HepG2 (cell line): ENCODE data around the gene DLEC1. TPM values are rescaled to one million over a fixed set of nuclear protein-coding genes. Genes with fewer than 3 reads are reported as not detected.

ENCODE experiments used
- ATAC-seq: fragments of 200-7000 bp; cut with Tn5 transposase; 3 replicates; pipeline ENCODE4 v1.9.1; 2020; ENCODE audit warnings: mild to moderate bottlenecking, moderate library complexity
- BruUV-seq: library from RNA; stranded (reverse); fragments of 400-500 nt; replicated peaks from 2 replicates; lab custom pipeline; 2021; lab: Mats Ljungman, UMichigan
- CTCF ChIA-PET: fragments of 300-600 bp; formaldehyde crosslinking; extraction: SDS; loops from one replicate; lab custom pipeline; 2021; ENCODE audit warnings: low total read pairs, inconsistent platforms, low intra/inter-chr PET ratio; lab: Yijun Ruan, JAX
- POLR2A ChIA-PET: fragments of 350-600 bp; sonication (Branson Sonifier 250); formaldehyde crosslinking; loops from one replicate; lab custom pipeline; 2020; ENCODE audit warnings: antibody characterized with exemption, inconsistent platforms; lab: Yijun Ruan, JAX
- DNase-seq: peaks from one replicate; pipeline ENCODE4 v3.0.0-alpha.2; 2015; ENCODE audit warnings: low spot score
- FAIRE-seq: peaks from 3 replicates; lab custom pipeline; 2011; peaks lifted over from hg19 to GRCh38; lab: Jason Lieb, UNC
- H2AFZ ChIP-seq: one replicate; pipeline ENCODE4 v1.6.1; 2011; ENCODE audit warnings: low read length, inconsistent platforms
- H3K27ac ChIP-seq: fragments of 300-600 bp; 3 replicates; pipeline ENCODE4 v1.8.0; 2011; ENCODE audit warnings: mixed run types, mild to moderate bottlenecking, mixed read lengths, low read length, inconsistent platforms; ENCODE audit not compliant: insufficient read depth; ENCODE audit errors: extremely low read length
- H3K27me3 ChIP-seq, 2 experiments: fragments of 200-600 bp in 1 of 2; 2 replicates in 1 of 2; 3 replicates in 1 of 2; pipeline versions ENCODE4 v1.6.0 to v1.8.0; 2011; ENCODE audit warnings: low read length in 2 of 2, mild to moderate bottlenecking in 2 of 2, moderate library complexity in 2 of 2, inconsistent platforms in 1 of 2; ENCODE audit not compliant: insufficient read depth in 2 of 2, control insufficient read depth in 1 of 2
- H3K36me3 ChIP-seq, 2 experiments: fragments of 200-600 bp in 1 of 2; replicated peaks in 1 of 2; 2 replicates in 1 of 2; 3 replicates in 1 of 2; pipeline versions ENCODE4 v1.5.1 to v1.8.0; 2011; ENCODE audit warnings: low read length in 2 of 2, inconsistent platforms in 1 of 2; ENCODE audit not compliant: insufficient read depth in 2 of 2, control insufficient read depth in 1 of 2
- H3K4me1 ChIP-seq: 2 replicates; pipeline ENCODE4 v1.5.1; 2012; ENCODE audit warnings: low read length, inconsistent platforms; ENCODE audit not compliant: insufficient read depth
- H3K4me2 ChIP-seq: 2 replicates; pipeline ENCODE4 v1.6.0; 2011; ENCODE audit warnings: low read depth, low read length, inconsistent platforms
- H3K4me3 ChIP-seq, 3 experiments: fragments of 200-600 bp in 1 of 3; sonication (generic), shearing (Covaris generic) in 1 of 3; replicated peaks in 1 of 3; 2 replicates each; pipeline ENCODE4 v1.5.1; 2011 to 2016; ENCODE audit warnings: low read length in 3 of 3, inconsistent platforms in 2 of 3, low read depth in 2 of 3, mild to moderate bottlenecking in 2 of 3, control low read depth in 1 of 3, mixed read lengths in 1 of 3; ENCODE audit not compliant: insufficient read depth in 1 of 3
- H3K79me2 ChIP-seq: one replicate; pipeline ENCODE4 v1.6.1; 2011; ENCODE audit warnings: low read length, inconsistent platforms; ENCODE audit not compliant: insufficient read depth
- H3K9ac ChIP-seq: 2 replicates; pipeline ENCODE4 v1.6.0; 2011; ENCODE audit warnings: mild to moderate bottlenecking, low read depth, low read length, inconsistent platforms; ENCODE audit not compliant: insufficient read depth
- H3K9me3 ChIP-seq: 2 replicates; pipeline ENCODE4 v1.5.1; 2012; ENCODE audit warnings: mild to moderate bottlenecking, low read length
- H4K20me1 ChIP-seq: 2 replicates; pipeline ENCODE4 v1.6.0; 2011; ENCODE audit warnings: inconsistent platforms, mild to moderate bottlenecking, low read length, moderate library complexity; ENCODE audit not compliant: insufficient read depth
- ARHGAP35 ChIP-seq: sonication (generic); formaldehyde crosslinking; IDR thresholded peaks from 2 replicates; pipeline ENCODE4 v1.9.0; 2022; ENCODE audit warnings: mild to moderate bottlenecking, inconsistent platforms, moderate library complexity, missing genetic modification reagents, borderline replicate concordance
- BCL6 ChIP-seq: IDR thresholded peaks from 2 replicates; pipeline ENCODE4 v1.6.1; 2016; ENCODE audit warnings: missing genetic modification reagents, missing compliant biosample characterization
- CREBL2 ChIP-seq: sonication (generic); formaldehyde crosslinking; IDR thresholded peaks from 2 replicates; pipeline ENCODE4 v1.8.1; 2023; ENCODE audit warnings: missing genetic modification reagents, mild to moderate bottlenecking, borderline replicate concordance
- EHMT2 ChIP-seq: fragments of 200-600 bp; sonication (generic); IDR thresholded peaks from 2 replicates; pipeline ENCODE4 v1.7.0; 2017; ENCODE audit warnings: antibody characterized with exemption, low read depth, low read length, borderline replicate concordance
- HOXD1 ChIP-seq: sonication (generic); formaldehyde crosslinking; IDR thresholded peaks from 2 replicates; pipeline ENCODE4 v1.5.0; 2020; ENCODE audit warnings: missing genetic modification reagents
- ISL2 ChIP-seq: sonication (generic); formaldehyde crosslinking; IDR thresholded peaks from 2 replicates; pipeline ENCODE4 v1.5.0; 2020; ENCODE audit warnings: missing genetic modification reagents
- JDP2 ChIP-seq: sonication (generic); formaldehyde crosslinking; IDR thresholded peaks from 2 replicates; pipeline ENCODE4 v1.8.1; 2022; ENCODE audit warnings: missing genetic modification reagents, borderline replicate concordance
- PHF20 ChIP-seq: sonication (generic); formaldehyde crosslinking; IDR thresholded peaks from 2 replicates; pipeline ENCODE4 v1.5.0; 2020; ENCODE audit warnings: mild to moderate bottlenecking, missing genetic modification reagents
- SSRP1 ChIP-seq: IDR thresholded peaks from 2 replicates; pipeline ENCODE4 v1.6.1; 2016; ENCODE audit warnings: control low read depth
- ZBTB38 ChIP-seq: sonication (generic); formaldehyde crosslinking; IDR thresholded peaks from 2 replicates; pipeline ENCODE4 v1.5.1; 2020; ENCODE audit warnings: mild to moderate bottlenecking, missing genetic modification reagents
- ZBTB7A ChIP-seq: sonication (generic); formaldehyde crosslinking; IDR thresholded peaks from 2 replicates; pipeline ENCODE4 v1.8.0; 2022; ENCODE audit warnings: mild to moderate bottlenecking, missing genetic modification reagents
- ZFX ChIP-seq: sonication (generic); formaldehyde crosslinking; IDR thresholded peaks from 2 replicates; pipeline ENCODE4 v1.4.0; 2020; ENCODE audit warnings: mild to moderate bottlenecking, low read depth, missing genetic modification reagents, moderate library complexity
- ZNF572 ChIP-seq: sonication (generic); formaldehyde crosslinking; IDR thresholded peaks from 2 replicates; pipeline ENCODE4 v1.5.1; 2020; ENCODE audit warnings: mild to moderate bottlenecking, missing genetic modification reagents
- WGBS: methylation state at CpG from one replicate; pipeline ENCODE4 v1.1.6; 2017; ENCODE audit warnings: low lambda C conversion rate; 5-methylcytosine and 5-hydroxymethylcytosine counted together
- in situ Hi-C: cut with HindIII; loops from 2 replicates; pipeline ENCODE4 v1.10.0; 2017; ENCODE audit warnings: low pct_unique_long_range_greater_than_20kb; ENCODE audit not compliant: extremely low pct_ligation_motif_present
- intact Hi-C: fragments of 100-400 bp; cut with micrococcal nuclease; formaldehyde crosslinking; loops from one replicate; pipeline ENCODE4 v1.10.0; 2022; ENCODE audit not compliant: unreplicated experiment
- polyA plus RNA-seq, 8 experiments: library from polyadenylated mRNA; depleted of rRNA in 3 of 8; stranded (reverse) in 7 of 8; unstranded in 1 of 8; fragments of >200 nt; fragmentation: Illumina TruSeq in 4 of 8; extraction: Trizol in 4 of 8; gene quantifications; 2 replicates each; pipeline versions ENCODE4 v1.2.1 to v1.2.3, GENCODE V29; 2011 to 2016; ENCODE audit warnings: low read depth in 4 of 8, missing spikeins in 1 of 8, mixed read lengths in 1 of 8; ENCODE audit not compliant: insufficient read depth in 1 of 8
- total RNA-seq, 5 experiments: library from RNA; depleted of rRNA; stranded (reverse); fragments of >200 nt; fragmentation: Illumina TruSeq; extraction: Trizol; gene quantifications; 2 replicates each; pipeline ENCODE4 v1.2.3, GENCODE V29; 2016; ENCODE audit warnings: low read depth in 1 of 5
- TF ChIP-seq, protein P1 (sequence below): sonication (generic); formaldehyde crosslinking; conservative IDR thresholded peaks from 2 replicates; pipeline ENCODE4 v1.8.0; 2022; ENCODE audit warnings: low read depth, missing genetic modification reagents
- TF ChIP-seq, protein P2 (sequence below): sonication (generic); formaldehyde crosslinking; IDR thresholded peaks from 2 replicates; pipeline ENCODE4 v1.4.0; 2020; ENCODE audit warnings: missing genetic modification reagents, borderline replicate concordance

The DLEC1 gene
- total and polyA plus RNA-seq, 2 of the 13 experiments (the other 11 are each of a cell fraction or from before 2014, with no cell fraction given): 0.09 TPM; not detected in 1

DNA sequence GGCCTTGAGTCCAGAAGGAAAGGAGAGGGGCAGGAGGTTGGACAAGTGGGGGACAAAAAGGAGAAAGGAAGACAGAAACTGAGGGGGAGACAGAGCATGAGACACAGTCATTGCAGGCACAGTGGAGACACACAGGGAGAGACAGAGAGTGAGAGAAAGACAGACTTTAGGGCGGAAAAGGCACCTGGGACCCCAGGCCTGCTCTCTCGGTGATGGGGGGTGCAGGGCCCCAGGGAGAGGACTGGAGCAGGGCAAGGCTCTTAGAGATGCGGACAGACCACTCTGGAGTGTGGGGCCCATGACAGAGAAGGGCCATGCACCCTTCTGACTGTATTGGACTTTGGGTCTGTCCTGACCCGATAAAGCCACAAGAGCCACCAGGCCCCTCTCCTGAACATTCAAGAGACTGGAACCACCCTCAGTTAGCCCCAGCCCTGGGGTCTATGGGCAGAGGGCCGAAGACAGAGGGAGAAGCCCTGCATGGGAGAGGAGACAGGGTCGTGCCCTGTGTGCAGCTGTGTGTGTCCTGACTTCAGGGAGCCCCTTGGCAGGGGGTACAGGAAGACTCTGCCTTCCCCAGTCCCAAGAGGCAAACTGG is 22.1 kb upstream of the DLEC1 start (continued):
- TF ChIP-seq EHMT2 (no peak), BCL6 (CRISPR knock-in tag) (no peak), JDP2 (CRISPR knock-in tag) (no peak), PHF20 (CRISPR knock-in tag) (no peak), ARHGAP35 (no peak), ZNF572 (CRISPR knock-in tag) (no peak), ISL2 (no peak), CREBL2 (no peak)
- TF ChIP-seq, all 625 proteins: peak for 0

DNA sequence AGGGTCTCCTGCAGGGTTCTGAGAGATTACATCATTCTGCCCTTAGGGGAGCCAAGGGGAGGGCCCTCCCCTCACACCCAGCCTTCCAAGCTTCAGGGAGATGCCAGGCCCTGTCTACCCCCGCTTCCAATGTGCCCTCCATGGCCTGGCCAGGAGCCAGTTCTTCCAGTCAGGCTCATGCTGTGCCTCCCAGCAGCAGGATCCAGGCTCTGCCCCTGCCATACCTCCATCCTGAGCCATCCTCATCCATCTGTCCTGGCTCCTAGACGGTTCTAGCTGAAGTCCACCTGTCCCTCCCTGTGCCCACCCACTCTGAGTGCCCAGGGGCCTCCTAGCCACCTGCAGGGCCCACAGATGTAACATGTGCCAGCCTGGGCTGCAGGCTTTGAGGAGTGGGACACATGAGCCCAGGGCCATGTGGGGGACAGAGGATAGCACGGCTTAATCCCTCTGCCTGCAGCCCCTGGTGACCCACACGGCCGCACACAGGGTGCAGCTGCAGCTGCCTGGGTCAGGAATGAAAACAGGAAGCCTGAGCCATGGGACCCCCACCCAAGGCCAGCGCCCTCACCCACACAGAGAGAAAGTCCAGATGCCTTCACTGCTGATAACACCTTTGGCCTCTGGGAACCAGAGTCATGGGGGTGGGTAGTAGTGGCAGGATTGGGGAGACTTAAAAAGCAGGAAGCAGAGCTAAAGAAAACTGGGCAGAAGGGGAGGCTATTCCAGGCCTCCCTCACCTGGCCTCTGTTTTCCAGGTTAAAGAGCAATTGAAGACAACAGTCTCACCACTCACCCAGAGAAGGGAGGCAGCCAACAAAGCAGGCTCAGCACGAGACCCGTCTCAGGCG is 21.3 kb upstream of the DLEC1 start:
- intact Hi-C loops: no loop called here
- Histone ChIP-seq H3K27ac (no peak overlapping the region), H3K27me3 (no peaks in the 10 kb centered on the region), H3K4me3 (no peak overlapping the region), H3K9ac (no peak overlapping the region), H3K4me2 (no peak overlapping the region), H3K79me2 (no peaks in the 10 kb centered on the region), H2AFZ (no peak overlapping the region), H3K9me3 (no peaks in the 10 kb centered on the region), H4K20me1 (no peaks in the 10 kb centered on the region), H3K36me3 (peaks cover 5 to 11% of the 10 kb centered on the region in 2 experiments; a peak in 3 of 5 replicates), H3K4me1 (peaks cover 60% of the 10 kb centered on the region)
- no TSS peak for BruUV-seq
- CTCF ChIA-PET: no interaction called here
- FAIRE-seq (no peak), DNase-seq (no peak), ATAC-seq (peak; percentile 24)
- 100% methylated on average over 4 of the region's 9 CpGs for WGBS
- in situ Hi-C loops: no loop called here
- POLR2A ChIA-PET: no interaction called here
- TF ChIP-seq SSRP1 (CRISPR knock-in tag) (no peak), HOXD1 (CRISPR knock-in tag) (no peak), ZBTB7A (CRISPR knock-in tag) (0 out of 2 replicates have a peak, but pooled peaks have one; percentile 17), ZFX (CRISPR knock-in tag) (0 out of 2 replicates have a peak, but pooled peaks have one; percentile 10), ARHGAP35 (no peak), ZBTB38 (CRISPR knock-in tag) (no peak)
- TF ChIP-seq, protein P1, sequence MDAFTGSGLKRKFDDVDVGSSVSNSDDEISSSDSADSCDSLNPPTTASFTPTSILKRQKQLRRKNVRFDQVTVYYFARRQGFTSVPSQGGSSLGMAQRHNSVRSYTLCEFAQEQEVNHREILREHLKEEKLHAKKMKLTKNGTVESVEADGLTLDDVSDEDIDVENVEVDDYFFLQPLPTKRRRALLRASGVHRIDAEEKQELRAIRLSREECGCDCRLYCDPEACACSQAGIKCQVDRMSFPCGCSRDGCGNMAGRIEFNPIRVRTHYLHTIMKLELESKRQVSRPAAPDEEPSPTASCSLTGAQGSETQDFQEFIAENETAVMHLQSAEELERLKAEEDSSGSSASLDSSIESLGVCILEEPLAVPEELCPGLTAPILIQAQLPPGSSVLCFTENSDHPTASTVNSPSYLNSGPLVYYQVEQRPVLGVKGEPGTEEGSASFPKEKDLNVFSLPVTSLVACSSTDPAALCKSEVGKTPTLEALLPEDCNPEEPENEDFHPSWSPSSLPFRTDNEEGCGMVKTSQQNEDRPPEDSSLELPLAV (CRISPR knock-in tag): no peak
- TF ChIP-seq, protein P2, sequence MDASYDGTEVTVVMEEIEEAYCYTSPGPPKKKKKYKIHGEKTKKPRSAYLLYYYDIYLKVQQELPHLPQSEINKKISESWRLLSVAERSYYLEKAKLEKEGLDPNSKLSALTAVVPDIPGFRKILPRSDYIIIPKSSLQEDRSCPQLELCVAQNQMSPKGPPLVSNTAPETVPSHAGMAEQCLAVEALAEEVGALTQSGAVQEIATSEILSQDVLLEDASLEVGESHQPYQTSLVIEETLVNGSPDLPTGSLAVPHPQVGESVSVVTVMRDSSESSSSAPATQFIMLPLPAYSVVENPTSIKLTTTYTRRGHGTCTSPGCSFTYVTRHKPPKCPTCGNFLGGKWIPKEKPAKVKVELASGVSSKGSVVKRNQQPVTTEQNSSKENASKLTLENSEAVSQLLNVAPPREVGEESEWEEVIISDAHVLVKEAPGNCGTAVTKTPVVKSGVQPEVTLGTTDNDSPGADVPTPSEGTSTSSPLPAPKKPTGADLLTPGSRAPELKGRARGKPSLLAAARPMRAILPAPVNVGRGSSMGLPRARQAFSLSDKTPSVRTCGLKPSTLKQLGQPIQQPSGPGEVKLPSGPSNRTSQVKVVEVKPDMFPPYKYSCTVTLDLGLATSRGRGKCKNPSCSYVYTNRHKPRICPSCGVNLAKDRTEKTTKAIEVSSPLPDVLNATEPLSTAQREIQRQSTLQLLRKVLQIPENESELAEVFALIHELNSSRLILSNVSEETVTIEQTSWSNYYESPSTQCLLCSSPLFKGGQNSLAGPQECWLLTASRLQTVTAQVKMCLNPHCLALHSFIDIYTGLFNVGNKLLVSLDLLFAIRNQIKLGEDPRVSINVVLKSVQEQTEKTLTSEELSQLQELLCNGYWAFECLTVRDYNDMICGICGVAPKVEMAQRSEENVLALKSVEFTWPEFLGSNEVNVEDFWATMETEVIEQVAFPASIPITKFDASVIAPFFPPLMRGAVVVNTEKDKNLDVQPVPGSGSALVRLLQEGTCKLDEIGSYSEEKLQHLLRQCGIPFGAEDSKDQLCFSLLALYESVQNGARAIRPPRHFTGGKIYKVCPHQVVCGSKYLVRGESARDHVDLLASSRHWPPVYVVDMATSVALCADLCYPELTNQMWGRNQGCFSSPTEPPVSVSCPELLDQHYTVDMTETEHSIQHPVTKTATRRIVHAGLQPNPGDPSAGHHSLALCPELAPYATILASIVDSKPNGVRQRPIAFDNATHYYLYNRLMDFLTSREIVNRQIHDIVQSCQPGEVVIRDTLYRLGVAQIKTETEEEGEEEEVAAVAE (CRISPR knock-in tag): no peak
